ENCODE results near the gene FAM187B.

GRCh38 chr19:35228177-35228930 lies at the start of gene FAM187B:
- TF ChIP-seq EZH2phosphoT487 (IDR thresholded peaks at IDR 0.05; ENCODE audit: low read depth) (no peak), CTCF (IDR thresholded peaks at IDR 0.05; ENCODE audit: low read depth, low read length) (no peak)

Data from OCI-LY3 (cell line).